ENCODE data around the gene IQCK. TPM values are rescaled to one million over a fixed set of nuclear protein-coding genes. Genes with fewer than 3 reads are reported as not detected.

The IQCK gene
- total RNA-seq, 4 donors from 2014 or later = 49.7 to 103 (median 94.2) TPM

- intact Hi-C loops (cut with DNase I) = no loop called here
These were observed 113.6 kb downstream of the IQCK start for GRCh38 chr16:19831678-19832077.

GRCh38 chr16:19833176-19833575, 115.1 kb downstream of the IQCK start:
- WGBS, 2 donors = 62 to 92% methylated on average over 3 of the region's 3 CpGs
- intact Hi-C loops (cut with DNase I) = no loop called here
- Histone ChIP-seq H3K9me3 (no peaks in the 10 kb centered on the region), H3K4me3 (replicated peaks in 1 of 3) (no peak overlapping the region), H3K4me1 (no peaks in the 10 kb centered on the region), H3K36me3 (peaks cover 0 to 5% of the 10 kb centered on the region in 2 donors), H3K27ac (no peak overlapping the region), H3K27me3 (no peaks in the 10 kb centered on the region)
- TF ChIP-seq POLR2A (IDR thresholded peaks at IDR 0.05) (no peak), CTCF (IDR thresholded peaks at IDR 0.05) (no peak)
- DNase-seq = no peak

More at GRCh38 chr16:19831678-19832077, 113.6 kb downstream of the IQCK start:
- H3K27ac ChIP-seq = no peak overlapping the region
- TF ChIP-seq CTCF (IDR thresholded peaks at IDR 0.05) (no peak), POLR2A (IDR thresholded peaks at IDR 0.05) (no peak)
- no peaks in the 10 kb centered on the region for H3K9me3 ChIP-seq
- no peaks in the 10 kb centered on the region for H3K4me1 ChIP-seq
- H3K4me3 ChIP-seq (replicated peaks in 1 of 3) = no peak overlapping the region
- no peaks in the 10 kb centered on the region for H3K27me3 ChIP-seq
- 76 to 85% methylated on average over 6 of the region's 6 CpGs for WGBS, 2 donors
- H3K36me3 ChIP-seq = peaks cover 0 to 8% of the 10 kb centered on the region in 2 donors
- DNase-seq = no peak

GRCh38 chr16:19833581-19833980, 115.5 kb downstream of the IQCK start:
- no peak overlapping the region for H3K4me3 ChIP-seq (replicated peaks in 1 of 3)
- H3K27ac ChIP-seq = no peak overlapping the region
- H3K4me1 ChIP-seq = no peaks in the 10 kb centered on the region
- no peak for TF ChIP-seq POLR2A (IDR thresholded peaks at IDR 0.05)
- TF ChIP-seq CTCF (IDR thresholded peaks at IDR 0.05) = no peak
- no peaks in the 10 kb centered on the region for H3K27me3 ChIP-seq
- peaks cover 0 to 5% of the 10 kb centered on the region in 2 donors for H3K36me3 ChIP-seq
- no peak for DNase-seq
- no peaks in the 10 kb centered on the region for H3K9me3 ChIP-seq
- intact Hi-C loops (cut with DNase I) = no loop called here
- WGBS, 2 donors = 91 to 97% methylated on average over 5 of the region's 5 CpGs

GRCh38 chr16:19835196-19835595, 117.1 kb downstream of the IQCK start:
- no peaks in the 10 kb centered on the region for H3K27me3 ChIP-seq
- DNase-seq = no peak
- no peak overlapping the region for H3K4me3 ChIP-seq (replicated peaks in 1 of 3)
- H3K27ac ChIP-seq = no peak overlapping the region
- H3K36me3 ChIP-seq = no peaks in the 10 kb centered on the region
- WGBS, 2 donors = 97 to 98% methylated on average over 3 of the region's 3 CpGs
- H3K4me1 ChIP-seq = no peaks in the 10 kb centered on the region
- intact Hi-C loops (cut with DNase I) = no loop called here
- H3K9me3 ChIP-seq = no peaks in the 10 kb centered on the region
- TF ChIP-seq POLR2A (IDR thresholded peaks at IDR 0.05) = no peak
- no peak for TF ChIP-seq CTCF (IDR thresholded peaks at IDR 0.05)

GRCh38 chr16:19835968-19836421, 117.9 kb downstream of the IQCK start:
- H3K9me3 ChIP-seq = no peaks in the 10 kb centered on the region
- no peak for TF ChIP-seq POLR2A (IDR thresholded peaks at IDR 0.05)
- TF ChIP-seq CTCF (IDR thresholded peaks at IDR 0.05) = no peak
- intact Hi-C loops (cut with DNase I) = no loop called here
- H3K27ac ChIP-seq = no peak overlapping the region
- no peak overlapping the region for H3K4me3 ChIP-seq (replicated peaks in 1 of 3)
- no peaks in the 10 kb centered on the region for H3K4me1 ChIP-seq
- H3K36me3 ChIP-seq = no peaks in the 10 kb centered on the region
- no peak for DNase-seq
- no peaks in the 10 kb centered on the region for H3K27me3 ChIP-seq

Measured in thyroid gland (tissue), 4 donors.